Keratinocyte (primary cell): Measurements from ENCODE around the gene HSDL1. TPM values are rescaled to one million over a fixed set of nuclear protein-coding genes. Genes with fewer than 3 reads are reported as not detected.
A peak's percentile ranks its signal among the peaks of the same experiment; 100 is the strongest.

Experiments
- DNase-seq: peaks from one replicate; pipeline ENCODE4 v3.0.0-alpha.2; 2011; ENCODE audit warnings: low read depth, missing footprints, low spot score
- FAIRE-seq: peaks from 2 replicates; lab custom pipeline; 2011; peaks lifted over from hg19 to GRCh38; lab: Jason Lieb, UNC
- H2AFZ ChIP-seq: 2 replicates; pipeline ENCODE4 v1.6.0; 2012; ENCODE audit warnings: low read length, control low read depth, inconsistent platforms; ENCODE audit not compliant: control insufficient read depth
- H3K27ac ChIP-seq: 2 replicates; pipeline ENCODE4 v1.5.1; 2011; ENCODE audit warnings: low read length; ENCODE audit not compliant: control insufficient read depth, insufficient read depth
- H3K27me3 ChIP-seq: 3 replicates; pipeline ENCODE4 v1.6.0; 2011; ENCODE audit warnings: low read length; ENCODE audit not compliant: control insufficient read depth, insufficient read depth; ENCODE audit errors: extremely low read depth
- H3K36me3 ChIP-seq, 2 experiments: 2 replicates in 1 of 2; 3 replicates in 1 of 2; pipeline ENCODE4 v1.5.1; 2011; ENCODE audit warnings: low read length in 2 of 2, mild to moderate bottlenecking in 1 of 2; ENCODE audit not compliant: control insufficient read depth in 2 of 2, insufficient read depth in 2 of 2; ENCODE audit errors: extremely low read depth in 1 of 2
- H3K4me1 ChIP-seq: 3 replicates; pipeline ENCODE4 v1.5.1; 2011; ENCODE audit warnings: low read length; ENCODE audit not compliant: control insufficient read depth, insufficient read depth; ENCODE audit errors: extremely low read depth
- H3K4me2 ChIP-seq: 3 replicates; pipeline ENCODE4 v1.6.0; 2011; ENCODE audit warnings: low read depth, low read length; ENCODE audit not compliant: control insufficient read depth, insufficient read depth; ENCODE audit errors: extremely low read depth
- H3K4me3 ChIP-seq, 3 experiments: fragments of 200-600 bp in 1 of 3; sonication (generic) in 1 of 3; 2 replicates in 2 of 3; 3 replicates in 1 of 3; pipeline ENCODE4 v1.5.1; 2011 to 2016; ENCODE audit warnings: low read length in 3 of 3, mild to moderate bottlenecking in 3 of 3, control low read depth in 2 of 3, inconsistent platforms in 1 of 3, low read depth in 1 of 3, mixed read lengths in 1 of 3, mixed run types in 1 of 3, moderate library complexity in 1 of 3; ENCODE audit not compliant: control insufficient read depth in 2 of 3, insufficient read depth in 2 of 3; ENCODE audit errors: extremely low read depth in 1 of 3
- H3K79me2 ChIP-seq: 2 replicates; pipeline ENCODE4 v1.6.0; 2012; ENCODE audit warnings: low read length; ENCODE audit not compliant: control insufficient read depth, insufficient read depth
- H3K9ac ChIP-seq: 3 replicates; pipeline ENCODE4 v1.6.0; 2011; ENCODE audit warnings: low read length; ENCODE audit not compliant: control insufficient read depth, insufficient read depth; ENCODE audit errors: extremely low read depth
- H3K9me1 ChIP-seq: 3 replicates; pipeline ENCODE4 v1.6.0; 2011; ENCODE audit warnings: low read length; ENCODE audit not compliant: control insufficient read depth, insufficient read depth; ENCODE audit errors: extremely low read depth
- H3K9me3 ChIP-seq: 2 replicates; pipeline ENCODE4 v1.5.1; 2012; ENCODE audit warnings: low read depth, low read length; ENCODE audit not compliant: control insufficient read depth
- H4K20me1 ChIP-seq: 3 replicates; pipeline ENCODE4 v1.6.0; 2011; ENCODE audit warnings: low read length; ENCODE audit not compliant: control insufficient read depth, insufficient read depth; ENCODE audit errors: extremely low read depth
- EZH2 ChIP-seq: IDR thresholded peaks from one replicate; pipeline ENCODE4 v1.6.1; 2012; ENCODE audit warnings: inconsistent platforms, mild to moderate bottlenecking, low read length, moderate library complexity
- dilution Hi-C: fragments of 300-500 bp; cut with MboI; formaldehyde crosslinking; loops from one replicate; pipeline ENCODE4 v1.7.0; 2020; ENCODE audit warnings: low sequenced_read_pairs; ENCODE audit not compliant: extremely low pct_ligation_motif_present
- polyA plus RNA-seq, 5 experiments: library from polyadenylated mRNA; depleted of rRNA in 3 of 5; stranded (reverse) in 3 of 5; stranded (forward) in 1 of 5; unstranded in 1 of 5; fragments of >200 nt; gene quantifications; 1 replicate in 1 of 5; 2 replicates in 3 of 5; 3 replicates in 1 of 5; pipeline versions ENCODE4 v1.2.1 to v1.2.3, GENCODE V29; 2011 to 2012; ENCODE audit warnings: missing spikeins in 2 of 5, low read depth in 1 of 5, low replicate concordance in 1 of 5
- TF ChIP-seq, protein P1 (sequence below), 3 experiments: IDR thresholded peaks in 1 of 3; conservative IDR thresholded peaks in 1 of 3; optimal IDR thresholded peaks in 1 of 3; 2 replicates in 2 of 3; 3 replicates in 1 of 3; pipeline versions ENCODE3 to v1.5.1; 2011; ENCODE audit warnings: low read length in 3 of 3, mild to moderate bottlenecking in 3 of 3, moderate library complexity in 2 of 3, control low read depth in 1 of 3, inconsistent platforms in 1 of 3; ENCODE audit not compliant: insufficient read depth in 2 of 3; ENCODE audit errors: extremely low read depth in 1 of 3

HSDL1 gene
- polyA plus RNA-seq, 1 donor (not counting 4 experiments of a cell fraction or from before 2014, with no cell fraction given): 18.1 TPM

DNA sequence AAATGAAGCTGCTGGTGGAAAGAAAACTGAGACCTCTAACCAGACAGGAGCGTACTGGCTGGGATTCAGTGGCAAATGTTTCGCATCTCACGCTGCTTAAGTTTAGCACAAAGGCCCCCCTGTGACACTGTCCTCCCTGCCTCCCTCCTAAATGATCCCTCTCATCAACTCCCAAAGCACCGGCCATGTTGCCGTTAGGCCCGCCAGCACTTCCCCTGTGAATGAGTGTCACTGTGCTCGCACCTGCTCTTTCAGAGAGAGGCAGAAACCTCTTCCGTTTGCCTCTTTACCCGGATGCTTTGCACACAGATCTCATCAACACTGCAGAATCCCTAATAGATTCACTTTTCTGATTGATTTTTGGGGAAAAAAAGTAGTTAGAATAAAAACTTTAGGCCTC lies 54.8 kb downstream of the HSDL1 start:
- H3K4me3 ChIP-seq: no peak overlapping the region
- no peaks in the 10 kb centered on the region for H3K4me1 ChIP-seq
- no peak overlapping the region for H3K27ac ChIP-seq
- H2AFZ ChIP-seq: no peak overlapping the region
- FAIRE-seq (no peak), DNase-seq (no peak)
- H3K36me3 ChIP-seq: peaks cover 37 to 39% of the 10 kb centered on the region in 2 experiments
- H3K79me2 ChIP-seq: no peaks in the 10 kb centered on the region
- no peak overlapping the region for H3K4me2 ChIP-seq
- no peaks in the 10 kb centered on the region for H3K27me3 ChIP-seq
- H3K9me3 ChIP-seq: no peaks in the 10 kb centered on the region
- no peaks in the 10 kb centered on the region for H3K9me1 ChIP-seq
- no peaks in the 10 kb centered on the region for H4K20me1 ChIP-seq
- no peak overlapping the region for H3K9ac ChIP-seq
- TF ChIP-seq, protein P1, sequence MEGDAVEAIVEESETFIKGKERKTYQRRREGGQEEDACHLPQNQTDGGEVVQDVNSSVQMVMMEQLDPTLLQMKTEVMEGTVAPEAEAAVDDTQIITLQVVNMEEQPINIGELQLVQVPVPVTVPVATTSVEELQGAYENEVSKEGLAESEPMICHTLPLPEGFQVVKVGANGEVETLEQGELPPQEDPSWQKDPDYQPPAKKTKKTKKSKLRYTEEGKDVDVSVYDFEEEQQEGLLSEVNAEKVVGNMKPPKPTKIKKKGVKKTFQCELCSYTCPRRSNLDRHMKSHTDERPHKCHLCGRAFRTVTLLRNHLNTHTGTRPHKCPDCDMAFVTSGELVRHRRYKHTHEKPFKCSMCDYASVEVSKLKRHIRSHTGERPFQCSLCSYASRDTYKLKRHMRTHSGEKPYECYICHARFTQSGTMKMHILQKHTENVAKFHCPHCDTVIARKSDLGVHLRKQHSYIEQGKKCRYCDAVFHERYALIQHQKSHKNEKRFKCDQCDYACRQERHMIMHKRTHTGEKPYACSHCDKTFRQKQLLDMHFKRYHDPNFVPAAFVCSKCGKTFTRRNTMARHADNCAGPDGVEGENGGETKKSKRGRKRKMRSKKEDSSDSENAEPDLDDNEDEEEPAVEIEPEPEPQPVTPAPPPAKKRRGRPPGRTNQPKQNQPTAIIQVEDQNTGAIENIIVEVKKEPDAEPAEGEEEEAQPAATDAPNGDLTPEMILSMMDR (optimal IDR thresholded peaks at IDR 0.05 in 1 of 3, IDR thresholded peaks at IDR 0.05 in 1 of 3, conservative IDR thresholded peaks at IDR 0.05 in 1 of 3; ENCODE audit: extremely low read depth in 1 of 3, insufficient read depth in 2 of 3, low read length in 3 of 3): no peak
- TF ChIP-seq EZH2: no peak
- dilution Hi-C loops: no loop called here

DNA sequence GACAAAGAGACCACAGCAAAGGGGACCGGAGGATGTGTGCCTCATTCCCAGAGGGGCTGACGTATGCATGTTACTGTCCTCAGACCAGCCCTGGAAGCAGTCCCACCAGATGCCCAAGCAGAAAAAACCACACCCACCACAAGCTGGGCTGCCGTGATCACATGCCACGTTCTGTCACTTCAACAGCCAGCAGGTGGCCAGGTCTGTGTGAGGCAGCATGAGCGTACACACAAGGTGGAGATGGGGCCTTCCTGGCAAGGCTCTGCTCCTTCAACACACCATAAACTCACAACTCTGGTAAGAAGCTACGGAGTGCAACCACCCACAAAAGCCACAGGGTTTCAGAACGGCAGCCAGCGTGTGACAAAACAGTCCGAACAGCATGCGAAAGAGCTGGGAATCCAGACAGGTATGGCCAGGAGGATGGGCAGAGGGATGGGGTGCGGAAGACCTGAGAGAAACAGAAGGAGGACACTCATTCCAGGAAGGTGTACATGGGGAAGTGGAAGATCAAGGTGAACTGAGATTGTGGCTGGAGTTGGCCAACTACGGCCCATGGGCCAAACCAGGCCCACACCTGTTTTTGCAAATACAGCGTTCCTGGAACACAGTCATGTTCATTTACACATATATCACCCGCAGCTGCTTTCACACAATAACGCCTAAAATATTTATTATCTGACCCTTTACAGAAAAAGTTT lies 56.1 kb downstream of the HSDL1 start:
- H3K4me2 ChIP-seq: no peak overlapping the region
- H3K27ac ChIP-seq: no peak overlapping the region
- no peak overlapping the region for H3K9ac ChIP-seq
- H4K20me1 ChIP-seq: no peaks in the 10 kb centered on the region
- no peaks in the 10 kb centered on the region for H3K27me3 ChIP-seq
- dilution Hi-C loops: no loop called here
- no peak overlapping the region for H2AFZ ChIP-seq
- no peaks in the 10 kb centered on the region for H3K79me2 ChIP-seq
- H3K9me1 ChIP-seq: no peaks in the 10 kb centered on the region
- no peaks in the 10 kb centered on the region for H3K4me1 ChIP-seq
- no peak overlapping the region for H3K4me3 ChIP-seq
- TF ChIP-seq, protein P1 (optimal IDR thresholded peaks at IDR 0.05 in 1 of 3, IDR thresholded peaks at IDR 0.05 in 1 of 3, conservative IDR thresholded peaks at IDR 0.05 in 1 of 3; ENCODE audit: extremely low read depth in 1 of 3, insufficient read depth in 2 of 3, low read length in 3 of 3): peak in 1 of 3 experiments; percentile 33
- no peak for TF ChIP-seq EZH2
- DNase-seq: no peak
- H3K36me3 ChIP-seq: peaks cover 33 to 42% of the 10 kb centered on the region in 2 experiments
- no peaks in the 10 kb centered on the region for H3K9me3 ChIP-seq
- FAIRE-seq: no peak
